Stimulated activated CD8-positive, alpha-beta memory T cell treated with anti-CD3 and anti-CD28 coated beads, Interleukin-7, amount 100 ng/mL, for 48 hours (primary cell): ENCODE data around the gene TAF13.
"Not testable (repeated sequence)": the region's sequence is repeated elsewhere in the genome, so short reads cannot be mapped to it uniquely, and the experiment has no call there.

Experiments used
- DNase-seq, 2 donors: peaks; one replicate each; pipeline ENCODE4 v3.0.0-alpha.2; 2020; ENCODE audit warnings: low read depth in 1 of 2; ENCODE audit errors: extremely low read depth in 1 of 2

Gene TAF13

DNA sequence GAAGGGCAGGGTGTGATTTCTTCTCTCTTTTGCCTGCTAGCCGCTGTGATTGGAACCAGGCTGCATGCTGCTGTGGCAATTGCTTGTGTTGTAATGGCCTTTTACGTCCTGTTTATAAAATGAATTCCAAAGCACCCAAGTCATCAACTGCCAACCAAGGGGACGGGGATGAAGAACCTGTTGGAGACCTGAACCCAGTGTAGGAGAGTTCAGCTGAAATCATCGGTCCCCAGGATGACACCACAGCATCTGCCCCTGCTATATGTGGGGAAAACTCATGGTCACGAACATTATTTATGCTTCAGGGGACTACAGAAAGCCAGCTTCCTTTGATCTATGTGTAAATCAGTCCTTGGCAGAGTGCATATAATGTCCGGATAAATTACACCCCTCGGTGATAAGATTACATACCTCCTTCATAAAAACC lies 18.6 kb upstream of the TAF13 start:
- no peak for DNase-seq

DNA sequence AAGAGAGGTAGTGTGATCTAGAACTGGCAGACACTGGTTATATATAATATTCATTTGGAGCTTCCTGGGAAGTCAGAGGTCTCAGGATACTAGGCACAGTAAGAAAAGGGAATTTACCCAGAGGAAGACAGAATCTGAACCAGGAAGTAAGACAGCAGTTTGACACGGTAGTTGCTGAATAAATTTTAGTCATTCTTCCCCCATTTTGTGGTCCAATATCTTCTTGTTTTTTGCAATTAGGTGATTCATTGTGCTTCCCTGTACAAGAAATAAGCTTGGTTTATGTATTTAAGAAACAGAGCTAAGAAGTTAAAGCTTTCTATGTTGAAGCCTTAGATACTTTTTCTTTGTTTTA lies 16.0 kb upstream of the TAF13 start:
- DNase-seq: no peak

DNA sequence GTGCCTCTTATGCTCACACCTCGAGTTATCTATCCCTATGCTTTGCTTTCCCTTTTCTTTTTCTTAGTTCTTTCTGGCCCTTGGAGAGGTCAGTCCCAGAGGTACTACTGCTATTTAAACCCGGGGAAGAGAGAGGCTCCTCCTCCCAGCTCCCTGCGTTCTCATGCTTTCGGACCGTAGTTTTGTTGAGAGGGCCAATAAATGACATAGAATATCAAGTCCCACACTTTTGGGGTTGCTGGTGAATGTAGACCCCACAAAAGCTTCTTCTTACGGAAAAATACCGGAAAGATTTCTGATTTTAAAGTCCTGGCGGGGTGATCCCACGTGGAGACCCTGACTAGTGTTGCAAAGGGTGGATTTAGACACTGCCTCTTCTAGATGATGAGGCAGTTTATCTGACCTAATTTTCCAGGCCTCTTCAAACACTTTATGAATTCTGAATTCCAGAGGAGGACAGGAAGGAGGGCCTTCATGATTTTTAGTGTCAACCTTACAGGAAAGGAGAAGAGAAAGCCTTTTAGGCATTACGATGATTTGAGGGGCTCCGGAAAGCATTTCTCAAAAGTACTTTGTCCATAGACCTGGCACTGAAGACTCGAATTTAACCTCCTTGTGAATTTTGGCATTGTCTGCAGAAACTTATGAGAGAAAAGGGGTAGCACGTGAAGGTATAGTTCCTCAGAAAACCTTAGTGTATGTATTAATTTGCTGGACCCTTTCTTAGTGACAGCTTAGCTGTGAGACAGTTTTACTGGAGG lies 15.5 kb upstream of the TAF13 start:
- no peak for DNase-seq

DNA sequence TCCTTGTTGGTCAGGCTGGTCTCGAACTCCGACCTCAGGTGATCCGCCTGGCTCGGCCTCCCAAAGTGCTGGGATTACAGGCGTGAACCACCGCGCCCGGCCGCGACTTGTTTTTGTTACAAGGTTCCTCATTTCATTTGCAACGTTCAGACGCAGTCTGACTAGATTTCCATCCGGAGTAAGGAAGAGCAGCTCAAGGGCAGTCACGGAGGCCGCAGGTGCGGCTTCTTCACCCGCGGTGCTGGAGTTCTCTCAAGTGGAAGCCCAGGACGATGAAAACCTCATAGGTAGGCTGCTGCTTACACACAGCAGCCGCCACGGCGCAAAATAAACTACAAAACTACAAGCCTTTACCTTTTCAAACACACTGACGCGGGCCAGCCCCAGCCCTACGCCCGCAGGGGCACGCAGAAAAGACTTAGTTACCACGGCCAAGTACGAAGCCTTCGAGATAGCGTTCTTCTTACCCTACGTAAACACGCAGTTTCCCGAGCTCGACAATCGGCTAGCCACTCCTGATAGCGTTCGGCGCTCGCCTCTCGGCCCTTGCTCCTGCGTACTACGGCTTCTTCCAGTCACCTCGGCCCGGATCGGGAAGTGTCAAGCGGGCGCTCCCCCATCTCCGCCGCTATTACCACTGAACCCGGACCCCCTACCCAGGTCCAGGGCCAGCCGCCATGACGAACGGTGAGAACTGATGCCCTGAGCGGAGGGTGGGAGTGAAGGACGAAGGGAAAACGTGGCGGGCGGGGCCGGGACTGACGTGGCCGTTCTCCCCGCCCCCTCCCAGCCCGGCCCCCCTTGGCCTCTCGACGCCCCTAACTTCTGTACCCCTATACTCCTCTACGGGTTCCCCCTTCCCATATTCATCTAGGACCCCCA lies 14.6 kb upstream of the TAF13 start, which contains the start of gene TMEM167B:
Gene TMEM167B (plus strand): TSS at position 569 of the 882 bp plus-strand sequence. CDS start 109 bp downstream, at position 678.
- DNase-seq: peak; percentile 72 to 86

DNA sequence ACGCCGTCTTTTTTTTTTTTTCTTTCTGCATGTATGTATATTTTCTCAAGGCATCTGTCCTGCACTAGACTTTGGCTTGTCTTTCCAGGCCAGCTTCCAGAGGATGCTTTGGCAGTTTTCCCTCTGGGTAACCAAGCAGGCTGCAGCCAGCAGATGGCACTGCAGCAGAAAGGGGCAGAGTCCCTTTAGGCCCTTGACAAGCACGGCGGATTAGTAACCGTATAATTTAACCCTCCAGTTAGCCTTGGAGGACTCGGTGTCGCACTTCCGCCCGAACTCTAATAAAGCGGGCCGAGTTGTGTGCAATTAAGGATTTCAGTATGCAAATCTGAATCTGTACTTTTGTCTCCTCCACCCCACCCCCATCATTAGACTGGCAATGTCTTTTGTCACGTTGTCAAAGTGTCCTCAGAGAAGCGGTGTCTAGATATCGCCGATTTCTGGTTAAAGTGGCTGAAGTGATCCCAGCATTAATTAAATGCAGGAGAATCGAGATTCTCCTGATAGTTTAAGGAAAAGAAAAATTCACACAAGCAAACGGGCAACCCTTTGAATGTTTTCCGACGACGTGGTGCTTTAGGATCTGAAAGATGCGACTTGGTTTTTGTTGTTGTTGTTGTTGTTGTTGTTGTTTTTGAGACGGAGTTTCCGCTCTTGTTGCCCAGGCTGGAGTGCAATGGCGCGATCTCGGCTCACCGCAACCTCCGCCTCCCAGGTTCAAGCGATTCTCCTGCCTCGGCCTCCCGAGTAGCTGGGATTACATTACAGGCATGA lies 13.6 kb upstream of the TAF13 start:
- no peak for DNase-seq

DNA sequence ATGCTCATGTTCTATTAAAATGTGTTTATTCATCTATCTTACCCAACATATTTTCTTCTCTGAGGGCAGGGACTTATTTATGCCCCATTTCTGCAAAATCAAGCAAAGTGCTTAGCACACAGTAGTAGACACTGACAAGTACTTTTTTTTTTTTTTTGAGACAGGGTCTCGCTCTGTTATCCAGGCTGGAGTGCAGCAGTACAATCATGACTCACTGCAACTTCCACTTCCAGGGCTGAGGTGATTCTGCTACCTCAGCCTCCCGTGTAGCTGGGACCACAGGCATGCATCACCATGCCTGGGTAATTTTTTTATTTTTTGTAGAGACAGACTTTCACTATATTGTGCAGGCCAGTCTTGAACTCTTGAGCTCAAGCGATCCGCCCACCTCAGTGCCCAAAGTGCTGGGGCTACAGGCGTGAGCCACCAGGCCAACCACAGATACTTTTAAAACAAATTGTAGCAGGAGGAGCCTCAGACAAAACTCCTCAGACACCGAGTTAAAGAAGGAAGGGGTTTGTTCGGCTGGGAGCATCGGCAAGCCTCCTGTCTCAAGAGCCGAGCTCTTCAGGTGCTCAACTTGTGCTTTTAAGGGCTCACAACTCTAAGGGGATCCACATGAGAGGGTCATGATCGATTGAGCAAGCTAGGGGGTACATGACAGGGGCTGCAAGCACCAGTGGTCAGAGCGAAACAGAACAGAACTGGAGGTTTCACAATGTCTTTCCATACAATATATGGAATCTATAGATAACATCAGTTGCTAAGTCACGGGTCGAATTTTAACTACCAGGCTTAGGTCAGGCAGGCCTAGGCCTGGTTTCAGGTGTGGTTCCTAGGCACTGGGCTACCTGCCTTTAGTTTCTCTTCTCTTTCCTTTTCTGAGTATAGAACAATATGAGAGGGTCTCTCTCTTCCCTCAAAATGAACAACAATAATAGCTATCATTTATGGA lies 9.0 kb upstream of the TAF13 start:
- no peak for DNase-seq

DNA sequence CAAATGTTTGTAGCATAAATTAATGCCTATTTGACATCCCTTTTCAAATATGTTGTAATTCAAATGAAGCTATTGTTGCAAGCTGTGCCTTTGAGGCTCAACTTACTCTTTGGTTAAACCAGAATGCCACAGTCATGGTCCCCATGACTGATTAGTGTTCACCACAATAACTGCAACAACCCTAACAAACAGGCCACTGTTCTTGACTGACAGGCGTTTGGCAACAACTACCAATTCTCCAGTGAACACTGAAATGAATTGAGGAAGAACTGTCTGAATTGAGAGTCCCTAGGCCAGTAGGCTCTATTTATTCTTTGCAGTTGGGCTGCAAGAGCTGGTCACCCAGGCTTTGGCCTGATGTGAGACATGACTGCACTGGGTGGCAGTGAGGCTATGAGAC lies 8.1 kb upstream of the TAF13 start:
- no peak for DNase-seq

DNA sequence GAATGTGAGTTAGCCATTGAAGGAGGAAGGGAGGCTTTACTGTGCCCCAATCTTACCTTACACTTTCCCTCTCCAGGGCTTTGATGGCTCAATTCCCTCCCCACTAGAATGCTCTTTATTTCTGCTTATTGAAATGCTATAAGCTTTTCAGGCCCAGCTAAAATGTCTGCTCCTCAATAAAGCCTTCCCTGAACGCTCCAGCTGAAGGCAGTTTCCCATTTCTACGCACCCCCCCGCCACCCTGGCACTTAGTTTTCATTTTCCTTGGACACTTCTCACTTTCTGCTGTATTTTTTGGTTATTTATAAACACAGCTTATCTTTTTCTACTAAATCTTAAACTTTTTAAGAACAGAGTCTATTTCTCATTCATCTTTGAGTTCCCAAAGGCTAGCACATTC lies 7.7 kb upstream of the TAF13 start:
- no peak for DNase-seq

DNA sequence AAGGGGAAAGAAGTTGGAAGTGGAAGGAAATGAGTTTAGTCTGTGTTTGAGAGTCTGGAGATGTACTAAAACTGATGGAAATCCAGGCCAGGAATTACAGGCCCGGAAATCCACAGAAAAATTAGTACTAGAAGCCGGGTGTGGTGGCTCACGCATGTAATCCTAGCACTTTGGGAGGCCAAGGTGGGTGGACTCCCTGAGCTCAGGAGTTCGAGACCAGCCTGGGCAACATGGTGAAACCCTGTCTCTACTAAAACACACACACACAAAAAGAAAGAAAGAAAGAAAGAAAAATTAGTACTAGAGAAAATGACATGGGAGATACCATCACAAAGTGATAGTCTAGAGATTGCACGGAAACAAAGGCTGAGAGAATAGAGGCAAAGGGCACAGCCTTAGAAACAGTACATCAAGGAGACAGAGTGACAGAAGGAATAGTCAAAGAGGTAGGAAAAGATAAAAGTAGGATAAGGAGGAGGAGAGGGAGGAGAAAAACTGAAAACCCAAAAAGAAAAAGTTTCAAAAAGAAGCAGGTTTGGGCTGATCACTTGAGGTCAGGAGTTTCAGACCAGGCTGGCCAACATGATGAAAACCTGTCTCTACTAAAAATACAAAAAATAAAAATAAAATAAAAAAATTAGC lies 4.8 kb upstream of the TAF13 start:
- DNase-seq: no peak

DNA sequence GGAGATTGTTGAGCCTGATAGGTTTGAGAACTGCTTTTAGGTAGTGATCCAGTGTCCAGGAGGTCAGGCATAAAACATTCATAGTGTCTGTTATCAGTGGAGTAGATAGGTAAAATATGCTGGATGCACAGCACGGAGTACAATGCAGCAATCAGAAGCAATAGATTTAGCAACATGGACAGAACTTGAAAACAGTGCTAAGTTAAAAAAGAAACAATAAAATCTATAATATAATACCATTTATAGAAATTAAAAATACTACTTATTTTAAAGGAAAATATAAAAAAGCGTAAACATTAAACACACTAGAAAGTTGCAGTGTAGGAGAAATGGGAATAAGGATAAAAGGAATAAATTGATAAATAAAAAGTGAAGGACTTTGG lies 3.4 kb upstream of the TAF13 start:
- no peak for DNase-seq

DNA sequence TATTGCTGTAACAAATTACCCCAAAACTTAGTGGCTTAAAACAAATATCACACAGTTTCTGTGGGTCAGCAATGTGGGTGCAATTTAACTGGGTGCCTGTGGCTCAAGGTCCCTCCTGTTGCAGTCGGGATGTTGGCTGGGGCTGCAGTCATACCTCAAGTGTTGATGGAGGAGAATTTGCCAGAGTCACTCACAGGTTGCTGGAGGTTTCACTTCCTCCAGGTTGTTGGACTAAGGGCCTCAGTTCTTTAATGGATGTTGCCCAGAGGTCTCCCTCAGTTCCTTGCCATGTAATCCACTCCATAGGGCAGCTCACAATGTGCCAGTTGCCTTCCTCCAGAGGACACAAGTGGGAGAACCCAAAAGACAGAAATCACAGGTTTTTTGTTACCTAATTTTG lies 2.5 kb upstream of the TAF13 start:
- no peak for DNase-seq

DNA sequence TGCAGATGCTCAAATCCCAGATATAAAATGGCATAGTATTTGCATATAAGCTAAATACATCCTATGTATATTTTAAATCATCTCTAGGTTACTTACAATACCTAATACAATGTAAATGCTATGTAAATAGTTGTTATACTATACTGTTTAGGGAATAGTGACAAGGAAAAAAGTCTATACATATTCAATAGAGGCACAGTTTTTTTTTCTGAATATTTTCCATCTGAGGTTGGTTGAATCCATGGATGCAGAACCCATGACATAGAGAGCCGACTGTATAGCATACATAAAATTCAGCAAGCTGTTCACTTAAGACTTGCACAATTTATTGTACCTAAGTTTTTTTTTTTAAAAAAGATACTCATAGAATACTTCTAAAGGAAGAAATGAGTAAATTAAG lies 6.5 kb downstream of the TAF13 start:
- DNase-seq: no peak

DNA sequence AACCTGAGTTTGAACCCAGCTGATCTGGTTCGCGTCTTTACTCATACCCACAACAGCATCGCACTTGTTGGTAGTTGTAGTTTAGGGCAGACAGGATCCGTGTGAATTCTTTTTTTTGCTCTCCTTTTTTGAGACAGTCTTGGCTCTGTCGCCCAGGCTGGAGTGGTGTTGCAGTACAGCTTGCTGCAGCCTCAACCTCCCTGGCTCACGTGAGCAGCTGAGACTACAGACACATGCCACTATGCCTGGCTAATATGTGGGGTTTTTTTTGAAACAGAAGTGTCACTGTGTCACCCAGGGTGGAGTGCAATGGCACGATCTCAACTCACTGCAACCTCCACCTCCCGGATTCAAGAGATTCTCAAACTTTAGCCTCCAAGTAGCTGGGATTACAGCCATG lies 7.9 kb downstream of the TAF13 start:
- DNase-seq: no peak

DNA sequence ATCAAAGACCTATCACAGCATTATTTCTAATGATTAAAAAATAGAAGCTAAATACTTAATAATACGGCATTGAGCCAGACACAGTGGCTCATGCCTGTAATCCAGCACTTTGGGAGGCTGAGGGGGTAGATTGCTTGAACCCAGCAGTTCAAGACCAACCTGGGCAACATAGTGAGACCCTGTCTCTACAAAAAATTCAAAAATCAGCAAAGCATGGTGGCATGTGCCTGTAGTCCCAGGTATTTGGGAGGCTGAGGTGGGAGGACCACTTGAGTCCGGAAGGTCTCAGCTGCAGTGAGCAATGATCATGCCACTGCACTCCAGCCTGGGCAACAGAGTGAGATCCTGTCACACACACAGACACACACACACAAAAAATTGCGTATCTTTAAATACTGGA lies 10.7 kb downstream of the TAF13 start:
- DNase-seq: no peak

DNA sequence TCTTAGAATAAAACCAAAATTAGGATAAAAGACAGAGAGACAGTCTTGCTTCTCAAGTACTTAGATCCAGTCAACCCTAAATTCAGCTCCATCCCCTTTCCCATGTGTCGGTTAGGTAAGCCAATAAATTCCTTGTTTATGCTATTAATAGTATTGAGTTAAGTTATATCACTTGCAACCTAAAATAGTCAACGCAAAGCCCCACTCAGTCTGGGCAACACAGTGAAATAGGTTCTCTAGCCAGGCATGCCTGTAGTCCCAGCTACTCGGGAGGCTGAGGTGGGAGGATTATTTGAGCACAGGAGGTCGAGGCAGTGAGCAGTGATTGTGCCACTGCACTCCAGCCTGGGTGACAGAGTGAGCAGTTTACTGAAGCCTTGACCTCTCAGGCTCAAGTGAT lies 14.6 kb downstream of the TAF13 start:
- DNase-seq: no peak

DNA sequence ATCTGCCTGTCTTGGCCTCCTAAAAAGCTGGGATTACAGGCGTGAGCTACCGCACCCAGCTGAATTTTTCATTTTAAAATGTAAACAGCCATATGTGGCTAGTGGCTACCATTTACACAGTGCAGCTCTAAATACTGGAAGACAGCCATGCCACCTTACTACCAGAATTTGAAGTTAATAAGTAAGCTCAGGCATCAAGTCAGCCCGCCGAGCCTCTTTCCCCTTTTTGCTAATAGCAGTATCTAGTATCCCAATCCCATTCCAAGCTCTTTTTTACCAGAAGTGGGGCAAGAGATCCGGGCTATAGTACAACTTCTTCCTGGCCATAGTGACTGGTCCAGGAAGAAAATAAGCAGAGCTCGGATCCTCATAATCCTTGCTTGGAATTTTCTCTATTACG lies 15.1 kb downstream of the TAF13 start:
- DNase-seq: no peak

DNA sequence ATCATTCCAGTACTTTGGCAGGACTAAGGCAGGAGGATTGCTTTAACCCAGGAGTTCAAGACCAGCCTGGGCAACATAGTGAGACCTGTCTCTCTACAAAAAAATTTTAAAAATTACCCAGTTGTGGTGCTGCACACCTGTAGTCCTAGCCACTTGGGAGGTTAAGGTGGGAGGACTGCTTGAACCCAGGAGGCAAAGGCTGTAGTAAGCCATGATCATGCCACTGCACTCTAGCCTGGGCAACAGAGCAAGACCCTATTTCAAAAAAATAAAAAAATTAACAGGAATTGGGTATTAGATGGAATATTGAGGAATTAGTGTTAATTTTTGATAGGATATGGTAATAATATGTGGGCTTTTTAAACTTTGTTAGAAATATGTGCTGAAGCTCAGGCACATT lies 16.8 kb downstream of the TAF13 start:
- DNase-seq: no peak

DNA sequence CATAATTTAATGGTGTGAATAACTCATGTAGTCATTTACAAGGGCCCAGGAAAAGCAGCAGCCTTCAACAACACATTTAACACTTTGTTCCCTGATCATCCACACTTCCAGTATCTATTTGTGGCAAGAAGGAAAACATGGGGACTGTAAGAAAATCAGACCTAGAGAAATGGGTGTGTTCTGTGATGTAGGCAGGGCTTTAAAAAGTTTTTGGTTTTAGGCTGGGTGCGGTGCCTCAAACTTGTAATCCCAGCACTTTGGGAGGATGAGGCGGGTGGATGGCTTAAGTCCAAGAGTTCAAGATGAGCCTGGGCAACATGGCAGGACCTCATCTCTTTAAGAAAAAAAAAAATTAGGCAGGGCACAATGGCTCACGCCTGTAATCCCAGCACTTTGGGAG lies 19.7 kb downstream of the TAF13 start:
- DNase-seq: no peak

DNA sequence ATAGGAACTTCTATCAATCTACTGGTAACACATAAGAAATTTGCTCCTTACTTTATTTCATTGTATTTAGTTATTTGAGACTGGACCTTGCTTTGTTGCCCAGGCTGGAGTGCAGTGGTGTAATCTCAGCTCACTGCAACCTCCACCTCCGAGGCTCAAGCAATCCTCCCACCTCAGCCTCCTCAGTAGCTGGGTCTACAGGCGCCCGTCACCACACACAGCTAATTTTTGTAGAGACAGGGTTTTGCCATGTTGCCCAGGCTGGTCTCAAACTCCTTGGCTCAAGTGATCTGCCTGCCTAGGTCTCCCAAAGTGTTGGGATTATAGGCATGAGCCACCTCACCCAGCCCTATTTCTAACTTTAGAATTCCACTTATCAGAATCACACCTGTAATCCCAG lies 23.7 kb downstream of the TAF13 start:
- DNase-seq: not testable (repeated sequence)
